ES-I3 (cell line): Measurements from ENCODE around the gene MAP3K10.
A peak's percentile ranks its signal among the peaks of the same experiment; 100 is the strongest.
"Not testable (repeated sequence)": the region's sequence is repeated elsewhere in the genome, so short reads cannot be mapped to it uniquely, and the experiment has no call there.

ENCODE experiments used
- H3K36me3 ChIP-seq: 2 replicates; pipeline ENCODE4 v1.6.1; 2013; ENCODE audit warnings: mild to moderate bottlenecking, low read length, control low read depth, moderate library complexity; ENCODE audit not compliant: insufficient read depth
- H3K4me1 ChIP-seq: 2 replicates; pipeline ENCODE4 v1.6.1; 2013; ENCODE audit warnings: mild to moderate bottlenecking, control low read depth, low read length; ENCODE audit not compliant: insufficient read depth
- H3K9ac ChIP-seq: 2 replicates; pipeline ENCODE4 v1.6.1; 2013; ENCODE audit warnings: low read depth, mild to moderate bottlenecking, low read length, moderate library complexity
- H3K9me3 ChIP-seq: 2 replicates; pipeline ENCODE4 v1.6.1; 2013; ENCODE audit warnings: mild to moderate bottlenecking, low read length, moderate library complexity; ENCODE audit not compliant: control insufficient read depth, insufficient read depth

MAP3K10 gene

DNA sequence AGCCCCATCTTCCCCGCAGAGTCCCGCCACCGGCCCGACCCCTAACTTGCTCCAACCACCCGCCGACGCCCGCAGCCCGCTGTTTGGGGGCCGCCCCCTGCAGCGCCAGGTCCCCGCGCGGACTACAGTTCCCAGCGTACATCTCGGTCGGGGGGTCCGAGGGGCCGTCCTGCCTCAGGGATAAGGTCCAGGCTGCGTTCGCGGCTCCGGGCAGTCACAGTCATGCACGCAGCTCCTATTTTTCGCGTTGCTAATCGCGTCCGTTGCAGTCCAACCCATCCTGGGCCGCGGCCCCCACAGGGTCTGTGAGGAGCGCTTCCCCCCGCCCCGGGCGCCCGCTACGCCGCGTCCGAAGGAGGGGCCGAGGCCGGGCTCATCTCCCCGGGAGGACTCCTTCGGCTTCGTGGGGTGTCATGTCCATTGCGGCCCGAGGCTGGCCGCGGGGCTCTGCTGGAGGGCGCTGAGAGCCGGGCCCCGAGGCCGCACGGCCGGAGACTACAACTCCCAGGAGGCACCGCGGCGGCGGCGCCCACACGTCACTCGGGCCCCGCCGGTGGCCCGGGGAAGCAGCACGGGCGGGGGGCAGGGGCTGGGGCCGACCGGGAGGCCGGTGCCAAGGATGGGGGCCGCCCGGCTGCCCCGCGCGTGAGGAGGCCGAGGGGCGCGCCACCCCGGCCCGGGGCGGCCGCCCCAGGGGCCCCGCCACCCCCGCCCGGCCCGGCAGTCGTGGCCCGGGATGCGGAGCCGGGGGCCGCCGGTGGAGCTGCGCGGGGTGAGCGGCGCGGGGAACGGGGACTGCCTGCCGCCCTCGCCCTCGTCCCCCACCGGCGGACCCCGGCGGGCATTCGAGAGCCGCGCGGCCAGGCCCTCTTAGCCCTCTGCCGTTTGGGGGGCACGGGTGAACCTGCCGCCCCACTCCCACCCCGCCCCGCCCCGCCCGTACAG is at the start of gene MAP3K10:
TSS of gene MAP3K10 (plus strand) at position 536 of the 945 bp plus-strand sequence. CDS start 606 bp downstream, outside the sequence.
- H3K9me3 ChIP-seq, result no peaks in the 10 kb centered on the region
- H3K36me3 ChIP-seq, result no peaks in the 10 kb centered on the region
- no peaks in the 10 kb centered on the region; the same call in 1 of the 2 replicates for H3K4me1 ChIP-seq

DNA sequence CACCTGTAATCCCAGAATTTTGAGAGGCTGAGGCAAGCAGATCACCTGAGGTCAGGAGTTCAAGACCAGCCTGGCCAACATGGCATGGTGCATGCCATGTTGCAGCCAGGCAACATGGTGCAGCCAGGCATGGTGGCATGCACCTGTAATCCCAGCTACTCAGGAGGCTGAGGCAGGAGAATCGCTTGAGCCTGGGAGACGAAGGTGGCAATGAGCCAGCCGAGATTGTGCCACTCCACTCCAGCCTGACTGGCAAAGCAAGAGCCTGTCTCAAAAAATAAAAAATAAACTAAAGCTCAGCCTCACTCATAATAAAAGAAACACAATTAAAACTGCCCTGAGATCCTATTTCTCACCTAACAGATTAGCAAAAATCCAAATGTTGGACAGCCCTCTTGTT is 49.7 kb upstream of the MAP3K10 start:
- Histone ChIP-seq H3K9me3 (no peaks in the 10 kb centered on the region), H3K4me1 (no peaks in the 10 kb centered on the region; the same call in 1 of the 2 replicates), H3K36me3 (no peaks in the 10 kb centered on the region), H3K9ac (no peak overlapping the region)

More for the DNA sequence above, at the start of gene MAP3K10:
- H3K9ac ChIP-seq, result peak within 1 kb of the TSS; percentile 100

DNA sequence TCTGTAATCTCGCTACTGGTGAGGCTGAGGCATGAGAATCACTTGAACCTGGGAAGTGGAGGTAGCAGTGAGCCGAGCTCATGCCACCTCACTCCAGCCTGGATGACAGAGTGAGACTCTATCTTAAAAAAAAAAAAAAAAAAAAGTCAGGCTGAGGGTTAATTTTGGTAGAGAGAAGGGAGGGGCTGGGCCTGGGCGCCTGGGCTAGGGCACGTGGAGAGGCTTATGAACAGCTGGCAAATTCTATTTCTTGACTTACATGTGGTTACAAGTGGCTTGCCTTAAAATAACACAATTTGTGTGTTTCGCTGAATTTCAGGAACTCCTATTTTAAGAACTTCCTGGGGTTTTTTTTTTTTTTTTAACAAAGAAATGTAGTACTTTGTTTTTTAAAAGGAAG is 47.6 kb upstream of the MAP3K10 start:
- no peak overlapping the region for H3K9ac ChIP-seq
- no peaks in the 10 kb centered on the region for H3K9me3 ChIP-seq
- H3K36me3 ChIP-seq, result no peaks in the 10 kb centered on the region
- no peaks in the 10 kb centered on the region; the same call in 1 of the 2 replicates for H3K4me1 ChIP-seq

DNA sequence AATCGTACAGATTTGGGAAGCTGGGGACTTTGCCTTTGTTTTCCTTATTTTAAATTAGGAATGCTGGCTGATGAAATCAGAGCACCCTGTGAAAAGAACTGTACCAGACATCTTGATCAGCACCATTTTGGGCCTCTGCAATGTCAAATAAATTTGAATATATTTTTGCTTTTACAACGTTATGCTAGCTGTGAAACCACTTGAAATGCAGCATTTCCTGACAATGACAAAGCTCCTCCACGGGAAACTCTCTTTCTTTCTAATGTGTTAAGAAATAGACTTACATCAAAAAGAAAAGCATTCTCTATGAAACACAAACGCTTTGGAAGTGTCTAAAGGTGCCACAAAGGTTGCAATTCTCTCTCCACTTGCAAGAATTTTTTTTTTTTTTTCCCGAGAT is 47.1 kb upstream of the MAP3K10 start:
- H3K4me1 ChIP-seq, result no peaks in the 10 kb centered on the region; the same call in 1 of the 2 replicates
- no peaks in the 10 kb centered on the region for H3K9me3 ChIP-seq
- H3K9ac ChIP-seq, result no peak overlapping the region
- H3K36me3 ChIP-seq, result no peaks in the 10 kb centered on the region

DNA sequence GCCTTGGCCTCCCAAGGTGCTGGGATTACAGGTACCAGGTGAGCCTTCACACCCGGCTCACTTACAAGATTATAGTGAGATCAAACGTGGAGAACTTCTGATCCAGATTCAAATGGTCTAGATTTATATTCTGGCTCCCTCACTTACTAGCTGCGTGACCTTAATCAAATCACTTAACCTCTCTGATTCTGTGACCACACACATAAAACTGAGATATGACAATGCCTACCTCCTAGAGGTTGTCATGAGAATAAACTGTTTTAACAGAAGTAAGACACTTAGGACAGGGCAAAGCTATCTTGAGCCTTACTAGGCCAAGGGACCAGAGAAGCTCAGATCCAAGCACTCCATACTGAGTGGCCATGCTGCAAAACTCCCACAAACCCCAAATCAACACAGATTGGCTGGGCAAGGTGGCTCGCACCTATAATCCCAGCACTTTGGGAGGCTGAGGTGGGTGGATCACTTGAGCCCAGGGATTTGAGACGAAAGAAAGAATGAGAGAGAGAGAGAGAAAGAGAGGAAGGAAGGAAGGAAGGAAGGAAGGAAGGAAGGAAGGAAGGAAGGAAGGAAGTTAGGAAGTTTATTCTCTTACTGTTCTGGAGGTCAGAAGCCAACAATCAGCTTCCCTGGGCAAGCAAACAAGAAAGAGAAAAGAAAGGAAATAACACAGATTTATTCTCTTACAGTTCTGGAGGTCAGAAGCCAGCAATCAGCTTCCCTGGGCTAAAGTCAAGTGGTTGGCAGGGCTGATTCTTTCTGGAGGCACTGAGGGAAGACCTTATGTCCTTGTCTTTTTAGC is 46.1 kb upstream of the MAP3K10 start:
- no peak overlapping the region for H3K9ac ChIP-seq
- no peaks in the 10 kb centered on the region for H3K9me3 ChIP-seq

DNA sequence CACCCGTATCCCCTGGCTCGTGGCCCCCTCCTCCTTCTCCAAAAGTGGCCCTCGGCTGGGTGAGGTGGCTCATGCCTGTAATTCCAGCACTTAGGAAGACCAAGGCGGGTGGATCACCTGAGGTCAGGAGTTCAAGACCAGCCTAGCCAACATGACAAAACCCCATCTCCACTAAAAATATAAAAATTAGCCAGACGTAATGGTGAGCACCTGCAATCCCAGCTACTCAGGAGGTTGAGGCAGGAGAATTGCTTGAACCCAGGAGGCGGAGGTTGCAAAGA is 45.5 kb upstream of the MAP3K10 start:
- not testable (repeated sequence) for H3K4me1 ChIP-seq, H3K9me3 ChIP-seq, H3K9ac ChIP-seq, H3K36me3 ChIP-seq

More for the DNA sequence above, 46.1 kb upstream of the MAP3K10 start:
- Histone ChIP-seq H3K4me1 (no peaks in the 10 kb centered on the region; the same call in 1 of the 2 replicates), H3K36me3 (no peaks in the 10 kb centered on the region)

DNA sequence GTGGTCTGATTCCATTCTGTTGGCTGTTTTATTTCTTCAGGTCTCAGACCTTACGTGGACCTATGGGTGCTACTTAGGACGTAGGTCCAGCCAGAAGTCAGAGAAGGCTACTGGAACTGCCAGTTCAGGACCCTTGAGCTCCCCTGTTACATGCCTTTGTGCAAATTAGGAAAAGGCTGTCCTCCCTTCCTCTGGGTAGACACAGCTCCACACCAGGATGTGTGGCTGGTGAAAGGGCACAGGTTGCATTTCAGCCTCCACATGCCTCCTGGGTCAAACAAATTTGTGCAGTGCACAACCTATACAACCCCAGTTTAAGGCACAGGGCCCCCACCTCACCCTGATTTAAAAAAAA is 43.9 kb upstream of the MAP3K10 start:
- H3K9ac ChIP-seq, result no peak overlapping the region
- no peaks in the 10 kb centered on the region for H3K36me3 ChIP-seq
- no peaks in the 10 kb centered on the region; the same call in 1 of the 2 replicates for H3K4me1 ChIP-seq
- H3K9me3 ChIP-seq, result no peaks in the 10 kb centered on the region

DNA sequence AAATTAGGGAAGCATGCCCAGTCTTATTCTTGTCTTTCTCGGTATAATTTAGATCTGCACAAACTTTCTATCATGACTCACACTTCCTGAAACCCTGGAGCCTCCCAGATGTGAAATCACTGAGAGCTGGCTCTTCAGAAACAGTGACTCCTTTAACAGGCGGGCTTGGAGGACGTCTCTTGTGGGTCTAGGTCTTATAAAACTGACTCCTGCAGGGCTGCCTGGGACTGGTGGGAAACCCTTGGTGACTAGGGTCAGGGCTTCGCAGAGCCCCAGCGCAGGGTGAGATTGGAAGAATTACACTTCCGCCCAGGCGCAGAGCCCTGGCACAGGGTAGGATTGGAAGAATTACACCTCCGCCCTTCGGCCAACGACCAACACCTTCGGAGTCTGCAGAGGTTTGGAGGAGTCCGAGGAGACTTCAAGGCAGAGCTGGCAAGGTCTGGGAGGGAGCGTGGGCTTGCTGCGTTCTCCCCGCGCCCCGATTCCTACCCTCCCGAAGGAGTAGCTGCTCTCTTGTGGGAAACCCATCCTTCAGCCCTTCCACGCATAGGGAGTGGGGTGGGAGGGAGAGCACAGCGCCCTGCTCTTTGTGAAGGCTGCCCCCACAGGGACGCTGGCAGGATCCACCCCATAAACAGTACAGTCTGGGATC is 43.4 kb upstream of the MAP3K10 start:
- Histone ChIP-seq H3K36me3 (no peaks in the 10 kb centered on the region), H3K9me3 (no peaks in the 10 kb centered on the region), H3K4me1 (no peaks in the 10 kb centered on the region; the same call in 1 of the 2 replicates), H3K9ac (no peak overlapping the region)

DNA sequence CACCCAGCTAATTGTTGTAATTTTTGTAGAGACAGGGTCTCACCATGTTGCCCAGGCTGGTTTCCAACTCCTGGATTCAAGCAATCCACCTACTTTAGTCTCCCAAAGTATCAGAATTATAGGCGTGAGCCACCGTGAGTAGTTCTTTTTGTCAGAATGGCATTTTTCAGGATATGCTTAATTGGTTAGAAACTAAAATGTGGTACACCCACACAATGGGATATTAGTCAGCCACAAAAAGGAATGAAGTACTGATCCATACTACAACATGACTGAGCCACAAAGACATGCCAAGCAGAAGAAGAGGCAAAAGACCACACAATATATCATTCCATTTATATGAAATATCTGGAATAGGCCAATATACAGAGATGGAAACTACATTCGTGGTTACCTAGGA is 41.7 kb upstream of the MAP3K10 start:
- Histone ChIP-seq H3K36me3 (no peaks in the 10 kb centered on the region), H3K9ac (no peak overlapping the region), H3K4me1 (no peaks in the 10 kb centered on the region), H3K9me3 (no peaks in the 10 kb centered on the region)

DNA sequence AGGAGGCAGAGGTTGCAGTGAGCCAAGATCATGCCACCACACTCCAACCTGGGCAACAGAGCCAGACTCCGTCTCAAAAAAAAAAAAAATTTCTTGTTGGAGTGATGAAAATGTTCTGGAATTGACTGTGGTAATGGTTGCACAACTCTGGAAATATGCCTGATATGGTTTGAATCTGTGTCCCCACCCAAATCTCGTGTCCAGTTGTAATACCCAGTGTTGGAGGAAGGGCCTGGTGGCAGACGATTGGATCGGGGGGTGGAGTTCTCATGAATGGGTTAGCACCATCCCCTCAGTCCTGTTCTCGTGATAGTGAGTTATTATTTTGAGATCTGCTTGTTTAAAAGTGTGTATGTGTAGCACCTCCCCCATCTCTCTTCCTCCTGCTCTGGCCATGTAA is 41.1 kb upstream of the MAP3K10 start:
- Histone ChIP-seq H3K9ac (no peak overlapping the region), H3K4me1 (no peaks in the 10 kb centered on the region), H3K9me3 (no peaks in the 10 kb centered on the region), H3K36me3 (no peaks in the 10 kb centered on the region)

DNA sequence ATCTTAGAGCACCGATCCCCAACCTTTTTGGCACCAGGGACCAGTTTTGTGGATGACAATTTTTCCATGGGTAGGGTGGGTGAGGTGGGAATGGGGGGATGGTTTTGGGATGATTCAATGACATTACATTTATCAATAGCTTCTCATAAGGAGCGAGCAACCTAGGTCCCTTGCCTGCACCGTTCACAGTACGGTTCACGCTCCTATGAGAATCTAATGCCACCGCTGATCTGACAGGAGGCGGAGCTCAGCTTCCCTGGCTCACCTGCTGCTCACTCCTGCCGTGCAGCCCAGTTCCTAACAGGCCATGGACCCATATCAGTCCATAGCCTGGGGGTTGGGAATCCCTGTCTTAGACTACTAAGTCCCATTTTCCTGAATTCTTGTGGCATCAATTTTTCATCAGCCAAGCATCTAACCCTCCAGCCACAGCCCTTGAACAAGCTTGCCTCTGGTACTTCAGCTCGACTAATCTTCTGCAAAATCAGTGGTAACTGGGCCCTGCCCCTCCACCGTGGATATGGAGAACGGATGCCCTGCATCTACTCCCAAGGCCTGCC is 37.0 kb upstream of the MAP3K10 start:
- H3K9ac ChIP-seq, result no peak overlapping the region
- no peaks in the 10 kb centered on the region for H3K36me3 ChIP-seq
- no peaks in the 10 kb centered on the region for H3K4me1 ChIP-seq
- H3K9me3 ChIP-seq, result no peaks in the 10 kb centered on the region

DNA sequence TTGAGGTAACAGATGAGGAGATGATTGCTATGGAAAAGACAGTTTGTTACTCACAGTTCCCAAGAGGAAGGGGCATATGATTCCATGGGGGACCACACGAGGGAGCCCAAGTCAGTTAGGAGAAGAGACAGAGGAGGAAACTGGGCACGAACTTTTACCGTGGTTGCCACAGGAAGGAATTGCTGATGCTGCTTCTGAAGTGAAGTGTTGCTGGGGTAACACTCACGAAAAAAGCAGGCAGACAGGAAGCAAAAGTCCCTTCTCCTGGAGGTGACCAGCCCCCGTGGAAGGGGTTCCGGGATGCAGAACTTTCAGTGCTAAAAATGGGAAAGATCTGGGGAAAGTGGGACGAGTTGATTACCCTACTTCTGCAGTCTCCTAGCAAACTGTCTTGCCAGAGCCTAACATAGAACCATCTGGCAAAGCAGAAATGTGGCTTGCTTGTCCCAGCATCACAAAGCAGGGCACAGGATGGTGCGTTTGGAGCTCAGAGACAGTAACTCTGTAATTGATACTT is 35.4 kb upstream of the MAP3K10 start:
- no peak overlapping the region for H3K9ac ChIP-seq
- no peaks in the 10 kb centered on the region for H3K9me3 ChIP-seq
- no peaks in the 10 kb centered on the region for H3K36me3 ChIP-seq
- H3K4me1 ChIP-seq, result no peaks in the 10 kb centered on the region

DNA sequence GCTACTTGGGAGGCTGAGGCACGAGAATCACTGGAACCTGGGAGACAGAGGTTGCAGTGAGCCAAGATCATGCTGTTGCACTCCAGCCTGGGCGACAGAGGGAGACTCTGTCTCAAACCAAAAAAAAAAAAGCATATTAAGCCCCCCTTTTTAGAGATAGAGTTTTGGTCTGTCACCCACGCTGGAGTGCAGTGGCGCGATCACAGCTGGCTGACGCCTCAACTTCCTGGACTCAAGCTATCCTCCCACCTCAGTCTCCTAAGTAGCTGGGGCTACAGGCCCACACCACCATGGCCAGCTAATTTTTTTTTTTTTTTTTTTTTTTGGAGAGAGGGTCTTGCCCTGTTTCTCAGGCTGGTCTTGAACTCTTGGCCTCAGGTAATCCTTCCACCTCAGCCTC is 34.2 kb upstream of the MAP3K10 start:
- no peak overlapping the region for H3K9ac ChIP-seq
- H3K9me3 ChIP-seq, result no peaks in the 10 kb centered on the region
- no peaks in the 10 kb centered on the region for H3K36me3 ChIP-seq
- no peaks in the 10 kb centered on the region for H3K4me1 ChIP-seq

DNA sequence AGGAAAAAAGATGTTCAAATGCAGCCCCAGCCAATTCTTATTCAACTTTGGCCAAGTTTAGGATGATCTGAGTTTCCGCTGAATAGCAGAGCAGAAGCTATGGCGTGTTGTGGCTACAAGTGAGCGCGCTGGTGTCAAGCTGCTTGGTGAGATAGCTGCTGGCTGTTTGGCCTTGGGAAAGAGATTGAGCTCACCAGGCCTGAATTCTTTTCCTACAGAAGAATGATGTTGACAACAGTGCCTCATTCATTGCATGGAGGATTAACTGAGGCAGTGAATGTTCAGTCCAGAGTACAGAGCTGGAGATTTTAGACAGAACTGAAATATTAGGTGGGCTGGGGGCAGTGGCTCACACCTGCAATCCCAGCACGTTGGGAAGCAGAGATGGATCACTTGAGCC is 31.5 kb upstream of the MAP3K10 start:
- H3K4me1 ChIP-seq, result no peaks in the 10 kb centered on the region
- no peaks in the 10 kb centered on the region for H3K36me3 ChIP-seq

More for the DNA sequence above, 31.5 kb upstream of the MAP3K10 start:
- no peaks in the 10 kb centered on the region for H3K9me3 ChIP-seq
- H3K9ac ChIP-seq, result no peak overlapping the region
